SK-N-MC (cell line): ENCODE results near the gene PPP2R3A.

Source experiments
- EZH2 ChIP-seq: fragments of 200-600 bp; sonication (generic); IDR thresholded peaks from one replicate; pipeline ENCODE4 v1.6.1; 2017; ENCODE audit warnings: antibody characterized with exemption
- POLR2AphosphoS5 ChIP-seq: IDR thresholded peaks from 2 replicates; pipeline ENCODE4 v1.6.1; 2012; ENCODE audit warnings: mild to moderate bottlenecking, low read depth, low read length, borderline replicate concordance

DNA sequence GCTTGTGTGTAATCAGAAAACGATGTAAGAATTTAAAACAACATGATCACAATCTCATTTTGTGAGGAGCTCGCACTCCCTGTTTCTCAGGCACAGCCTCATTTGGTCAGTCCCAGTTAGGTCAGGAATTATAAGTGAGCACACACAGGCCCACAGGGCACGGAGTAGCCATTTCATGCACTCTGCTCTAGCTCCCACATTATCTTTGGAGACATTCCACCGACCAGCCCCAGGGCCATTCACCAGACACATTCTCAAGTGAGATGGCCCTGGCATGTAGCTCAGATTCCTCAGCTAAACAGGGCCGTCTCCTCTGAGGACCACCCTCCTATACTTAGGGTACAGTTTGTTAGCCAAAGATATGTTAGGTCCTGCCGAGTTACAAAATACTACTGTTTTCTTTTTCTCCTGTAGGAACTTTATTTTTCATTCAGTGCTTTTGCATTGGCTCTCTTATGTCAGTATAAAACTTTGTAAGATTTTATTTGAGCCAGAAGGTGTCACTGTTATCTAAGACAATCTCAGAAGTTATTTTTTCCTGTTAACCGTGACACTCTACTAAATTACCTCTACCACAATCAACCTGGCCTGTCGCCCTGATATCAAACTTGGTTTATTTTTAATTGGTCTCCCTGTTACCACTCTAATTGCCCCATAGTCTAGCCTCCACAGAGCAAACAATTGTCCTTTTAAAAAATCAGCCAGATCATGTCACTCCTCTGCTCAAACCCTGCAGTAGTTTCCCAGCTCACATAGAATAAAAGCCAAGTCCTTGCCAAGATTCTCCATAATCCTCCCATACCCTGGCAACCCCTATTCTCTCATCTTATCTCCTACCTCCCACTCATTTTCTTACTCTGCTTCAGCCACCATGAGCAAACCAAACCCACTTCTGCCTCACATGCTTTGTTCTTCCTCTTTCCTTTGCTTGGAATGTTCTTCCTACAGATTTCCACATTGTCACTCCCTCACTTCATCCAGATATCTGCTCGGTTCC lies 105.7 kb downstream of the PPP2R3A start:
- TF ChIP-seq POLR2AphosphoS5 (no peak), EZH2 (no peak)
